CD4-positive, alpha-beta T cell treated with Interleukin-2 at 100 ng/mL for 4 hours (primary cell): ENCODE results near the gene COPG2.
"Not testable (repeated sequence)": the region's sequence is repeated elsewhere in the genome, so short reads cannot be mapped to it uniquely, and the experiment has no call there.

Source experiments
- DNase-seq: peaks from one replicate; pipeline ENCODE4 v3.0.0-alpha.2; 2020; ENCODE audit warnings: low spot score

COPG2 gene

DNA sequence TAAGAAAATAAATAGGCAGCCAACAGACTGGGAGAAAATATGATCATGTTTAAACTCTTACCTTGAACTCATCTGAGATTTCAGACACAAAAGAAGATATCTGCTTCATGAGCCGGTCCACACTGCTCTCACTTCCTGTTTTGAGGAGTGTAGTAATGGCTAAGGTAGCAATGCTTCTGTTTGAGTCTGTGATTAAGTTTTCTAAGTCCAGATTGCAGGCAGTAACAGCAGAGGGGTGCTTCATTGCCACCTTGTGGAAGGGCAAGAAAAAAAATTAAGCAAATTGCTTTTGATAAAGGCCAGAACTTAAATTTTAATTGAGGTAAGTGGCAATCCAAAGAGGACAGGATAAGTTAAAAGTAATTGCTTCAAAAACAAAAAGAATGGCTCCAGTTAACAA lies 107.6 kb downstream of the COPG2 start:
- DNase-seq = no peak

DNA sequence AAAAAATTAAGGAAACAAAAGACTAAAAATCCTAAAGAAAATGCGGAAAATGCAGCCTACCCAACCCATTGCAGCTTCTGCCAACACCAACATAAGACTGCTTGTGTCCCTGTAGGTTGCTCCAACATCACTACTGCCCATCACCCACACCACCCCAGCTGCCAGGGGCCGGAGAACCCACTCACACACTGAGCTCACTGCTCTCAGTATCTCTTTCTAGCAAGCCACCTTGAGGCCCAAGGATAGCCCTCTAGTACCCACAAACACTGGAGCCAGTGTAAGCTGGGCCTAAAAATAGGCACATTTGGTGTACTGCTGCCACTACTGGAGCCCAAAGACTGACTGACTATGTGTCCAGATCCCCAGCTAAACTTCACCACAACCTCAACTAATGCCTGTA lies 109.4 kb downstream of the COPG2 start:
- DNase-seq = no peak

DNA sequence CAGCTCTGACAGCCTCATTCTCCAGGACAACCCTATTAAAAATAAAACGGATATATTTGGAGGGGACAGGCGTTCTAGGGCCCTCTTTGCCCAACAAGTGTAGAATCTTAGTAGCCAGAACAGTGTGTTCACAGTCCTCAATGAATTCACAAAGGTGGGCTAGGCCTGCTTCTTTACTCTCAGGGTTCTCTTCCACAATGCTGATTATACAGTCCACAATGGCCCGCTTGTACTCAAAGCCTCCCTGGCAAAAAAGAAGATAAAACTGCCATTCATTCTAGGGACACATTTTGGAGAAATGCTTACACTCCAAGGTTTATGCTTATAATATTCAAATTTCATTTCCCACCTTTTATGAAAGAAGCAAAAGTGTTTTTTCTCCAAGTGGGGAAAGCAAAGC lies 114.1 kb downstream of the COPG2 start:
- no peak for DNase-seq

DNA sequence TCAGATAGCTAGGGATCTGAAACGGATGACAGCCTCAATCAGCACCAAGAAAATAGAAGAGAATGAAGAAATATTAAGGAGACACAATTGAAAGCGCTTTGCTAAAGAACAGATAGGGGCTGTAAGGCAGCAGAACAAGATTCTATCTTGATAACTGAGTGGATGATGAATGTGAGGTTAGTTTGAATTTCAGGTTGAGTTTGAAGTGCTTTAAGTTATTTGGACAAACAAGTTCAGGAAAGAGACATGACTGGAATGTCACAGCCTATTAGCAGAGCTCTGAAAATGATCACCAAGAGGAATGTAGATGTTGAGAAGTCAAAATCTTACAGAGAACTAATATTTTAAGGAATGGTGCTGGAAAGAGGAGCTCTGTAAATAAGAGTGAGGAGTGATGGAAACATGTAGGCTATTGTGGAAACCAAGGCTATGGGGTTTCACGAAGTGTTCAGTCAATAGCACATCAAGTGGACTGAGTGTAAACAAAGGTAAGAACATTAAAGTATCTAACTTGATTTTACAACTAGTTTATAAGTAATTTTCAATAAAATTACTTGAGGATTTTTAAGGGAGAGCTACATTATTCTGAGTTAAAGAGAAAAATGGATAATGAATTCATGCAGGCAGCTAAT lies 115.0 kb downstream of the COPG2 start:
- no peak for DNase-seq

DNA sequence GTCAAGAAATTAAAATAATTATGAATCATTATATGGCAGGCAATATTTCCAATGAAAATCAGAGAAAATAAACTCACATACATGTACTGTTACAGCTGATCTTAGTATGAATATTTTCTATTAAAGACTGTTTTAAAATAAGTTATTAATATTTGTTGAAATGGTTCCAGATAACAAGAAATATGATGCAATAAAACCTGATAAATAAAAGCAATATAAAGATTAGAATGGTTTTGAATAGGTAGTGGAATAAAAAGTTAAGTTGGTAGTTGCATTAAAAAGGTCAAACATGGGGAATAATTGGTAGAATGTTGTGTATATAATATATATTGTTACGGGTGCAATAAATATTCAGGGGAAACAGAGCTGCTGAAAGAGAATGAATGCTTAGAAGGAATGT lies 124.2 kb downstream of the COPG2 start:
- no peak for DNase-seq

DNA sequence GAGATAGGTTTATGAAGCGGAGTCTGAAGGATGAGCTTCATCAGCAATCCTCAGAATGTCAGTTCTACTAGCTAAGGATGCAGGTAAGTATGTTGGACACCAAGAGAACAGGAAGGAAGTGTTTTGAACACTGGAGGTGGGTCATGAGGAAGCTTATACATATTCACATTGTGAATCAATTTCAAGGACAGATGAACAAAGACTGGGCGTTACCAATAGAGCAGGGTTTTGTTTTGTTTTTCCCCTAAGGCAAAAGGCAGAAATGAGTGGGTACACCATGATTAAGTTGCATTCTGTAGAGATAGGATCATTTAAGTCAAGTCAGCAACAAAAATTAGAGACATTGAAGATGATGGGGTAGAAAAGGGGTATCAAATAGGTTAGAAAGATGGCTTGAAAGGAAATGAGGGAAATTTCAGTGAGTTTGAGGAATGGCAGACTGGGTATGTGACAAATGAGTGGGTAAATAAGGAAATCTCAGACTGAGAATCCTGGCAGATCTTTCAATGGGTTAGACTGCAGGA lies 125.0 kb downstream of the COPG2 start:
- DNase-seq = no peak

DNA sequence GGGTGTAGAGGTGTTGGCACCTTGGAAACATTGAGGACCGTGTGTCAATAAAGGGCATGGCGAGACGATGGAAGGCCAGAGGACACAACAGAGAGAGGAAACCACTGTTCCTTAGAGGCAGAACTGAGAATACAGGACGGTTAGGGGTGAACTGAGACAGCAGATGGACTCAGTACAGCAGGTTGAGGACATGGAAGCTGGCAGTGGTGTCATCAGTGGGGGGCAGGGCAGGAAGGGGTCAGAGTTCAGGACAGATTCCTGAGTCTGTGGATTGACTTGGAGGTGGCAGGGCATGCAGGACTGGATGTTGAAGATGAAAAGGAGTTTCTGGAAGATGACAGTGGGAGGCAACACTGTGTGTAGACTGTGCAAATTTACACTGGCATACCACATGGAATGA lies 126.3 kb downstream of the COPG2 start:
- not testable (repeated sequence) for DNase-seq

DNA sequence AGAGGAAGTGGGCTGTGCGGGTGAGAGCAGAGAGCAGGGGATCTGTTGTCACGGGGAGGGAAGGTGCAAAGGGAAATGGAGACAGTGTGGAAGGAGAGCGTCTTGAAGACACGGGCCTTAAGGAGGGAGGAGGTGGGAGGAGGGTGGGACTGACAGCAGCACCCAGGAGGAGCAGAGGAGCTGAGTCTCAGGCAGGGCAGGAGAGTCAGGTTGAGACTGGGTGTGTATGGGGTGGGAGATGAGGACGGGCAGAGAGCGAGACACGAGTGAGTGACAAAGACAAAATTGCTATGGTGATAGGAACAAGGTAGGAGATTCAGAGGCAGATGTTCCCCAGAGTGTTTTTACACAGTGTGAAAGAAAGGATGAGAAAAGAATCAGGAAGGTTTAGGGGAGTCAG lies 127.3 kb downstream of the COPG2 start:
- not testable (repeated sequence) for DNase-seq

DNA sequence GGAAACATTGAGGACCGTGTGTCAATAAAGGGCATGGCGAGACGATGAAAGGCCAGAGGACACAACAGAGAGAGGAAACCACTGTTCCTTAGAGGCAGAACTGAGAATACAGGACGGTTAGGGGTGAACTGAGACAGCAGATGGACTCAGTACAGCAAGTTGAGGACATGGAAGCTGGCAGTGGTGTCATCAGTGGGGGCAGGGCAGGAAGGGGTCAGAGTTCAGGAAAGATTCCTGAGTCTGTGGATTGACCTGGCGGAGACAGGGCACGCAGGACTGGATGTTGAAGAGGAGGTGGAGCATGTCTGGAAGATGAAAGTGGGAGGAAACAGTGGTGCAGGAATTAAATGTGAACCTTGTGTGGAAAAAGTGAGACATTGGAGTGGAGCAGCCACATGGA lies 130.7 kb downstream of the COPG2 start:
- not testable (repeated sequence) for DNase-seq

DNA sequence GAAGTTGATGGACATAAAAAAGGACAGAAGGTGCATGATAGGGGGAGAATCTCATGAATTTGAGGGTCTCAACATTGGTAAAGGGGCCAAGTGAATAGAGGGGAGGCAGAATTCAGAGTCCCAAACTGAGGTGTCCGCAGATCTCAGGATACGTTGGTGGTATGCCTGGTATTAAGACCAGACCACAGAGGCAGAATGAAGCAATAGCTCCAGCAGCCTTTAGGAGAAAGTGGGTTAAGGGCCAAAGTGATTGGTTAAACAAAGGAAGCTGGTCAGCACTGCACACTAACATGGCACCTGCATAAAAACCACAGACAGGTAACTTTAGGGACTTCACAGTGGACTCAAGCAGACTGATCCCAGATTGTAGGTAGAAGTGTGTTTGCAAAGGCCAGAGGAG lies 139.1 kb downstream of the COPG2 start:
- no peak for DNase-seq

DNA sequence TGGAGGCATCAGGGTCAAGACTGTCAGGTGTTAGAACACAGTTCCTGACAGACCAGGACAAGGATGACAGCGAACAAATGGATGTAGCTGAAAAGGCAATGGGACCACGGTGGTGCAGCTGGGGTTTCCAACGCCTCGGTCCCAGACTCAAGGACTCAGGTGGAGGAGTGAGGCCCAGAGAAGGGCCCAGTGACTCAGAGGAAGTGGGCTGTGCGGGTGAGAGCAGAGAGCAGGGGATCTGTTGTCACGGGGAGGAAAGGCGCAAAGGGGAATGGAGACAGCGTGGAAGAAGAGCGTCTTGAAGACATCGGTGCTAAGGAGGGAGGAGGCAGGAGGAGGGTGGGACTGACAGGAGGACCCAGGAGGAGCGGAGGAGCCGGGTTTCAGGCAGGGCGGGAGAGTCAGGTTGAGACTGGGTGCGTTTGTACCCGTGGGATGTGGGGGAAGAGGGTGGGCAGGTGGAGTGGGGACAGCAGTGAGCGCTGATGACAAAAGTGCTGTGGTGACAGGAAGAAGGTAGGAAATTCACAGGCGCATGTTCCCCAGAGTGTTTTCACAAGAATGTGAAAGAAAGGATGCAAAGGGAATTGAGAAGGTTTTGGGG lies 140.7 kb downstream of the COPG2 start:
- DNase-seq = not testable (repeated sequence)

DNA sequence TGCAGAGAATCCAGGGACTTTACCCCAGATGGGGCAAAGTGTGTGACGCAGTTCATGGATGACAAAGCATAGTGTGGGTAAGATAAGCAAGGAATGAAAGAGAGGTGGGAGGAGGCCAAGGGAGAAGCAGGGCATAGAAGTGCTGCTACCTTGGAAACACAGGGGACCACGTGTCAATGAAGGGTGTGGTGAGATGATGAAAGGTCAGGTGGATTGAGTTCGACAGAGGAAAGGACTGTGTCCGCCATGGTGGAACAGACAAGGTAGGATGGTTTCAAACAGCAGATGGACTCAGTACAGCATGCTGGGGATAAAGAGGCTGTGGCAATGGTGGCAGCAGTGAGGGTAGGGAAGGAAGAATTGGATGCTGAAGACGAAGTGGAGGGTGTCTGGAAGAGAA lies 143.9 kb downstream of the COPG2 start:
- DNase-seq = no peak

DNA sequence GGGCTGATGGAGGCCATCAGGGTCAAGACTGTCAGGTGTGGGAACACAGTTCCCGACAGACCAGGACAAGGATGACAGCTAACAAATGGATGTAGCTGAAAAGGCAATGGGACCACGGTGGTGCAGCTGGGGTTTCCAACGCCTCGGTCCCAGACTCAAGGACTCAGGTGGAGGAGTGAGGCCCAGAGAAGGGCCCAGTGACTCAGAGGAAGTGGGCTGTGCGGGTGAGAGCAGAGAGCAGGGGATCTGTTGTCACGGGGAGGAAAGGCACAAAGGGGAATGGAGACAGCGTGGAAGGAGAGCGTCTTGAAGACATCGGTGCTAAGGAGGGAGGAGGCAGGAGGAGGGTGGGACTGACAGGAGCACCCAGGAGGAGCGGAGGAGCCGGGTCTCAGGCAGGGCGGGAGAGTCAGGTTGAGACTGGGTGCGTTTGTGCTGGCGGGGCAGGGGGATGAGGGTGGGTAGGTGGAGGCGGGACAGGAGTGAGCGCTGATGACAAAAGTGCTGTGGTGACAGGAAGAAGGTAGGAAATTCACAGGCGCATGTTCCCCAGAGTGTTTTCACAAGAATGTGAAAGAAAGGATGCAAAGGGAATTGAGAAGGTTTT lies 144.9 kb downstream of the COPG2 start:
- not testable (repeated sequence) for DNase-seq

DNA sequence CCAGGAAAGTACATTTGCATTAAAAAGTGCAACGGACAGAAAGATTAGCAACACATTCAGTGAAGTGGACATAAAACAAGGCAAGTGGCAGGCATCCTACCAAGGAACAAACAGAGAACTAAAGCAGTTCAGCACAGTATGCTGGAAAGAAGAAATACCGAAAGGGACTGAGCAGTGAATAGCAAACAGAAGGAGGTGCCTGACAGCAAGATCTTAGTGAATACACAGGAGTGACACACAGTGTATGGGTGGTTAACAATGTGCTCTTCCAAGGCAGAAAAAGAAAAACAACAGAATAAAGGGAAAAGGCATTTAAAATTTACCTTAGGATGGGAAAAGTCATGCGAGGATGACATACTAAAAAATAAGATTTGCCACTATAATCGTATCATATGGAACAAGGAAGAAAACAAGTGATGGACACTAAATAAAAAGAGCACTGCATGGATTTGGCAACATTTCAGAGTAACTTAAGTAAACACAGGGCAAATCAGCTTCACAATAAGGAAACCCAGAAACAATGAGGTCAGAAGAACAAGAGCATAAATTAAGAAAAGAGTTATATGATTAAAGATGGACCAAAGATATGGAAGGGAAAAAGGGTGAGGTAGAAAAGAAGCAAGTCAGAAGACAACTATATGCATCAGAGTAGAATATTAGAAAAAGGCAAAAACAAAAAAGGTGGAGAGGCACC lies 147.1 kb downstream of the COPG2 start:
- DNase-seq = no peak

DNA sequence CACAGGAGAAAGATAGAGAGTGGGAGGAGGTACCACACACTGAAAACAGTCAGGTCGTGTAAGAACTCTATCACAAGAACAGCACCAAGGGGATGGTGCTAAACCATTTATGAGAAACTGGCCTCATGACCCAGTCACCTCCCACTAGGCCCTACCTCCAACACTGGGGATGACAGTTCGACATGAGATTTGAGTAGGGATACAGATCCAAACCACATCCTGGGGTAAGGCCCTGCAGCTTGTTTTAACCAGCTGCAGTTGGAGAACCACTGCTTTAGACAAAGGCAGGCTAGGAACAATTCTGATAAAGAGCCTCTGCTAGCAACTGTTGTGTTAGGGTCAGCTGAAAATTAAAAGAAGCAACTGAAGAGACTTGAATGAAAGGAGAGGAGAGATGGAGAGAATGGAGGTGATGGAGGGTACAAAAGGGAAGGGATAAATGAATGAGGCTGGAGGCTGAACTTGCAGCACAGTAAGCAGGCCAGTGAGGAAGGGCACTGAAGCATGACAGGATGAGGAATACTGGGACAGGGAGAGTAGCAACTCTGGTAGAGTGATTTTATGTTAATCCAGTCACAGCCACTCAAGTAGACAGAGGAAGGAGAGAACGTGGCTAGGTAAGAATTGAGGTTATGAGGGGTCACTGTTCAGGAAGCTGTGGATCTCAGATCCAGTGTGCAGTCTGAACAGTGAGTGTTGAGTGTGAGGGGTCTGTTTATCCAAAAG lies 153.1 kb downstream of the COPG2 start:
- no peak for DNase-seq

DNA sequence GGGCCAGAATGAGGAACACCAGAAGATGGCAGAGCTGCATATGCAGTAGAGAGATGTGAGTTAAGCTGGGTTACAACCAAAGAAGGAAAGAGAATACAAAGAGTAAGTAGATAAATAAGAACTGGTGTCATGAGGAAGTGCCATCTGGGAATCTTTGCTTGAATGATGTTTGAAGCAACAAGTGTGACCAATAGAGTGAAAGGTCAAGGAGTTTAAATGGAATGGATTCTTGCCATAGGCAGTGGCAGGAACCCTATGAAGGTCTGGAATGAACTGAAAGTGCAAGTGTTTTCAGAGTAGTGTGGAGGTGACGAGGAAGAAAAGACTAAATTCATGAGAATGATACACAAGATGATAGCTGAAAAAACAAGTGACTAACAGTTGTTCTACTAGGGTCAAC lies 155.1 kb downstream of the COPG2 start:
- DNase-seq = no peak

DNA sequence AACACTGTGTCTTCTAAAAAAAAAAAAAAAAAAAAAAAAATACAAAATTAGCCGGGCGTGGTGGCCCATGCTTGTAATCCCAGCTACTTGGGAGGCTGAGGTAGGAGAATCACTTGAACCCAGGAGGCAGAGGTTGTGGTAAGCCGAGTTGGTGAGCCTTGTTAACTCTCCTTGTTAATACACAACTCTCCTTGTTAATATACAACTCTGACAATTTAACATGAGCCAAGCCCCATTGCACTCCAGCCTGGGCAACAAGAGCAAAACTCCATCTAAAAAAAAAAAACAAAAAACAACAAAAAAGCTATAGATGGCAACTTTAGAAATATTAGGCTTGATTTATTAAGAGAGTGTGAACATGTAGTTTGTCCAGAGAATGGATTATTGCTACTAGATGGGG lies 156.5 kb downstream of the COPG2 start:
- not testable (repeated sequence) for DNase-seq

DNA sequence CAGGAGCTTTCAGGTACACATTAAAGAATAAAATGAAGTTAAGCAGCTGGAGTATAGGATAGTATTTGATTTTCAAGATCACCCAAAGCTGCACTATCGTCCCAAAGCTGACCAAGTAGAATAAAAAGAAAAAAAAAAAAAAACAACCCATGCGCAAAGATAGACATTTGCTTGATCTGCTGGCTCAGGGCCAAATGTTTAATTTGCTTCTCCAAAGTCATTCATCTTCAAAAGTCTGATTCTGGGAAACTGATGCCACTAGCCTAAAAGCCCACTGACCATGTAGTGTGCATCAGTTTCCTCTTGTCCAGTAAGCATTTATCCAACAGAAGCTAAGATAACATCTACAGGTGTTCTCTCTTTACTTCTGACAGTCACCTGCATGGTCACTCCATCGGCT lies 162.2 kb downstream of the COPG2 start:
- DNase-seq = no peak

DNA sequence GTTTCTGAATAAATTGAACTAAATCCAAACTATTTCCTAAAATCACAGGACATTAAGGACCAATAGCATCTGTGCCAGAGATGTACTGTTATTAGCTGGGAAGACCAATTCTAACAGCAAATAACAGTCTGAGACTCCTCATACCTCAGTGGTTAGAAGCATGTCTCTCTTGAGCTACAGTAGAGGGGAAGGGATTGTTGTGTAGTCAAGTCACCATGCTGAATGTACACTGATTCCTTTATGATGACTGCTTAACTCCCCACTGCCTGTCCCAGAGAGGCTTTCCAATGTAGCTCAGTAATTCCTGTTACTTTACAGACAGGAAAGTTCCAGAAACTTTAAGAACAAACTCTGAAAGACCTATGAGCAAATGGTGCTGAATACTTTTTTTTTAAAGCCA lies 162.8 kb downstream of the COPG2 start:
- DNase-seq = no peak

DNA sequence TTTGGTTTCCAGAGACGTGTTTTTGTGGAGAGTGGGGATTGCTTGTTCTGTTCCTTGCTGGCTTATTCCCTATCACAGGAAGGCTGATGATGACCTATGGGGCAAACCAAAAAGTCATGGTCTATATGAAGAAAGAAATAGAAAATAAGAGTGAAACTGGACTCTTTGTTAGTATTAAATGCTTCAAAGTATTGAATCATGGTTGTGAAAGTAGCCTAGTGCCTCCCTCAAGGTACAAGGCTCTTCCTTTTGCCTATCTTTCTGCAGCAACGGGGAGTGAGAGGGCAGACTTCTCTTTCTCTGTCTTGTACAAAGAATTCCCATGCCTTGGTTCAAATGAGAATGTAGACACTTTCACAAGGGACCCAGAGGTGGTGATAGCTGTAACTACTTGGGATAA lies 167.6 kb downstream of the COPG2 start:
- DNase-seq = no peak

DNA sequence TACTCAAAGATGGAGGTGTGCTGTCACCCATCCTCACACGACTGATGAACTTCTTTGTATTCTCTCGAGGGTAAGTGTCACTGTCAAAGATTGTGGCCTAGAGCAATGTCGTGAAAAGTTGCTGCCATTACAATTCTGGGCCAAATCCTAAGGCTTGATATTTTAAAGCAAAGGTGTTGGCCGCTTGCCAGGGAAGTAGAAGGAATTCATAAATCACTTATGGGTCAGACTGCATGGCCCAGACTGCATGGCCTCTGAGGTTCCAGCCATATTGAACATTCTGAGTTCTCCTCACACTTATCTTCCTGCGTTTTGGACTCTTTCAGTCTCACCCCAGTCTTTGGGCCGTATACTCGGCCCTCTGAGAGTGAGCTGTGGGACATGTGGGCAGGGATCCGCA lies 168.1 kb downstream of the COPG2 start:
- no peak for DNase-seq

DNA sequence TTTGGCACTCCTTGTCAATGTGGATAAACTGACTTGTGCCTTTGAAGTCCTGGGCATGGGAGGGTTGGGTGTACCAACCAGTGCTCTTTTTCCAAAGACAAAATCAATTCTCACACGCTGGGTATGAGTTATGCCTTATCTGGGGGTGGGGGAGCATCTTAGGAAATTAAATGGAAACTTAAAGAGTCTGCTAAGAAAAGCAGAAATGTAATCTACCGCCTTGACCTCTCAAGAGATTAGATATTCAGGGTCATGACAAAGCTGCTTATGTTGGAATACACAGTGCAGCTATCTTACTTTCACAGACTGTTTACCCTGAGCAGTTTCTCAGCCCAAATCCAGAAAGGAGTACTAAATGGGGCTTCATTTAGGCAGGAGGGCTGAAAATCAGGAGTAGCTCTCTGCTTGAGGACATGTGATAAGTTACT lies 174.1 kb downstream of the COPG2 start:
- no peak for DNase-seq
